ENCODE data around the gene RAB11FIP2.
A peak's percentile ranks its signal among the peaks of the same experiment; 100 is the strongest.

Gene RAB11FIP2

DNA sequence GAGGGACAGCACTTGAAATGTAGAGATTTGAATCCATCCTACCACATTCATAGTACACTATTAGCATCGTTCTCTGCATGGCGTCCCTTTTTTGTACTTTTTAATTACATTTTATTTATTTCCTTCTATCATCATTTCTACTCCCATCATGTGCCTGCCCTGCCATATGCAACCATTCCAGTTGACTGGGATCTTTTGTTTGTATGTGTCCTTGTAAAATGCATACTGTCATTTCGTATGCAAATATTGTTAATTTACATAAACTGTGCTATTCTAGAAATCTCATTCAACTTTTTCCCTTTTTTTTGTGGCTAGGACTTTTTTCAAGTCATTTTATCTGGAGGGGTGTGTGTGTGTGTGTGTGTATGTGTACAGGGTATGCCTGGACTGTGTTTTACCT, 57.9 kb downstream of the RAB11FIP2 start:
- DNase-seq (ENCODE audit: low read depth), result no peak
- TF ChIP-seq, protein P1, sequence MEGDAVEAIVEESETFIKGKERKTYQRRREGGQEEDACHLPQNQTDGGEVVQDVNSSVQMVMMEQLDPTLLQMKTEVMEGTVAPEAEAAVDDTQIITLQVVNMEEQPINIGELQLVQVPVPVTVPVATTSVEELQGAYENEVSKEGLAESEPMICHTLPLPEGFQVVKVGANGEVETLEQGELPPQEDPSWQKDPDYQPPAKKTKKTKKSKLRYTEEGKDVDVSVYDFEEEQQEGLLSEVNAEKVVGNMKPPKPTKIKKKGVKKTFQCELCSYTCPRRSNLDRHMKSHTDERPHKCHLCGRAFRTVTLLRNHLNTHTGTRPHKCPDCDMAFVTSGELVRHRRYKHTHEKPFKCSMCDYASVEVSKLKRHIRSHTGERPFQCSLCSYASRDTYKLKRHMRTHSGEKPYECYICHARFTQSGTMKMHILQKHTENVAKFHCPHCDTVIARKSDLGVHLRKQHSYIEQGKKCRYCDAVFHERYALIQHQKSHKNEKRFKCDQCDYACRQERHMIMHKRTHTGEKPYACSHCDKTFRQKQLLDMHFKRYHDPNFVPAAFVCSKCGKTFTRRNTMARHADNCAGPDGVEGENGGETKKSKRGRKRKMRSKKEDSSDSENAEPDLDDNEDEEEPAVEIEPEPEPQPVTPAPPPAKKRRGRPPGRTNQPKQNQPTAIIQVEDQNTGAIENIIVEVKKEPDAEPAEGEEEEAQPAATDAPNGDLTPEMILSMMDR (conservative IDR thresholded peaks at IDR 0.05; ENCODE audit: low read depth, low read length), result no peak
- H3K4me3 ChIP-seq (ENCODE audit: low read length), result no peak overlapping the region

DNA sequence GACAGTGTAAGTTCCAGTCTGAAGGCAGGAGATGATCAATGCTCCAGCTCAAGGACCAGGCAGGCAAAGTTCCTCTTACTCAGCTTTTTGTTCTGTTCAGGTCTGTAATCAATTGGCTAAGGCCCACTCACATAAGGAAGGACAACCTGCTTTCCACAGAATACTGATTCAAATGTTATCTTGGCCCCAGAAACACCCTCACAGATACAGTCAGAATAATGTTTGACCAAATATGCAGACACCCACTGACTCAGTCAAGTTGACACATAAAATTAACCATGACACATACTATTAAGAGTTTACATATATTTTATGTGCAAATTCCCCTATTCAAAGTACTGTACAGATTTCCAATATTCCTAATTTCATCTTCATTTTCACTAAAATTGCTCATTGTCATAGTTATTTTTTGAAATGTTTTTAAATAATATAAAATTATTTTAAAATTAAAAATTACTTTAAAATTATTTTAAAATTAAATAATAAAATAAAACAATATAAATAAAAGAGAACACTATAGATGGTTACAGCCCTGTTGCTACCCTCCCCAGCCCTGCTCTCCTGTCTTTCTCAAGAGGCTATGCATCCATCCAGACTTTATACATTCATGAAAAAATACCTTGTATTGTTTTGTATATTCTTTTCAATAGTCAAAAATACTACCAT, 59.4 kb downstream of the RAB11FIP2 start:
- DNase-seq (ENCODE audit: low read depth), result no peak
- no peak overlapping the region for H3K4me3 ChIP-seq (ENCODE audit: low read length)
- TF ChIP-seq, protein P1 (conservative IDR thresholded peaks at IDR 0.05; ENCODE audit: low read depth, low read length), result no peak

DNA sequence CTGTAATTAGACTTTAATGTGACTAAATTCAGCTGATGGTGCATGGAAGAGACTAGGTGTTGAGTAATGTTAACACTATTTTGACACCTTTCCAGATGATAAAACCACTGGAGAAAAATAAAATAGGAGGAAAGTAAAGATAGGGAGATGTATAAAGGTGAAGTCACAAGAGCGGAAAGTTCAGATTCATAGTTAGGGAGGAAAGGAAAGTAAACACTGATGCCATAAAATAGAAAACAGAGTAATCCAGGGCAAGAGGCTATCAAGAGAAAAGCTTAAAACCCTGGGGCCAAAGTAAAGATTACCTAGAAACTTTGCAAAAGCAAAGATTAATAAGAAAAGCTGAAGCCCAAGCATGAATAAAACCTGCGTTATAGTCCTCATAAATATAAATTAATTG, 62.8 kb downstream of the RAB11FIP2 start:
- TF ChIP-seq, protein P1 (conservative IDR thresholded peaks at IDR 0.05; ENCODE audit: low read depth, low read length), result no peak
- no peak for DNase-seq (ENCODE audit: low read depth)
- no peak overlapping the region for H3K4me3 ChIP-seq (ENCODE audit: low read length)

DNA sequence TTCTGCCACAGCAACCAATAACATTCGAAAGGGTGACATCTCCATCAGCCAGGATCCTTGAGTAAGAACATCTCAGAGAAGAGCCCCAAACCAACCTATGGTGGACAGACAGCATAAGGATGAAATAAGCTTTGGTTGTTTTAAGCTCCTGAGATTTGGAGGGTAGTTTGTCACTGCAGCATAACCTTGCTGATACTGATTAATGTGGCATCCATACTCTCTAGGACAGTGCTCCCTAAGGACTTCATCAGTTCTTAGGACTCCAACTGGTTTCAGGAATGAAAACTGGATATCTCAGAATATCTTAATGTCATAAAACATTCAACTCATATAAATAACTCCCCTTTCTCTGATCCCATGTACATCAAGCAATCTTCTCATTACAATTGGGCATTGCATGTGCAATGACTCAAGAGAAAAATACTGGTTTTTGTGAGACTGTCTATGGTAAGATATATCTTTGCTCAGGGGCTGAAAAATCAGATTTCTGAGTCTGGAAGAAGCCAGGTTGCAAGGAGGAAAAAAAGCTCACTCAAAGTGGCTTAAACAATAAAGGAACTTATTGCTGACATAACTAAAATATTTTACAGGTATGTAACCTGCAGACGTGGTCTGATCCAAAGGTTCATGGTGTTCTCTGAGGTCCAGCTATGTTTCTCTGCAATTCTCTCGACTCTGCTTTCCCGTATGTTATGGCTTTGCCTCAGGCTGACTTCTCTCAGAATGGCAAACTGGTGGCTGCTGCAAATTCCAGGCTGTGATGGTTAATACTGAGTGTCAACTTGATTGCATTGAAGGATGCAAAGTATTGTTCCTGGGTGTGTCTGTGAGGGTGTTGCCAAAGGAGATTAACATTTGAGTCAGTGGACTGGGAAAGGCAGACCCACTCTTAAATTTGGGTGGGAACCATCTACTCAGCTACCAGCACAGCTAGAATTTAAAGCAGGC, 65.7 kb downstream of the RAB11FIP2 start:
- no peak for DNase-seq (ENCODE audit: low read depth)
- no peak overlapping the region for H3K4me3 ChIP-seq (ENCODE audit: low read length)
- TF ChIP-seq, protein P1 (conservative IDR thresholded peaks at IDR 0.05; ENCODE audit: low read depth, low read length), result no peak

DNA sequence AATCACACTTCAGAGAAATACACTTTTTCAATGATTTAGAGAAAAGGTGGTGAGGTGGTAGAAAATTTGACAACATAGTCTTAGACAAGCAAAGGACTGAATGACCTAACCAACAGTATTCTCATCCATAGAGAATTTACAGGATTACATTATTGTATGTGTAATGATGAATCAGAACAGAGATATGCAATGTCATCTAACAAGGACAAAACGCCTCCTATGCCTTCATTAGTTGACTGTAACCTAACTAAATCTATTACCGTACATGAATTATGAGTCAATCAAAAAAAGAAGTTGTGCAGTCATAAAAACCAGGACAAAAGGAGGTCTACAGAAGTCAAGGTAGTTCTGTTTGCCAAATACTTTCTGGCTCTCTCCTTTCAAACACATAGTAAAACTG, 66.5 kb downstream of the RAB11FIP2 start:
- H3K4me3 ChIP-seq (ENCODE audit: low read length), result no peak overlapping the region
- peak; percentile 28 for DNase-seq (ENCODE audit: low read depth)
- TF ChIP-seq, protein P1 (conservative IDR thresholded peaks at IDR 0.05; ENCODE audit: low read depth, low read length), result no peak

DNA sequence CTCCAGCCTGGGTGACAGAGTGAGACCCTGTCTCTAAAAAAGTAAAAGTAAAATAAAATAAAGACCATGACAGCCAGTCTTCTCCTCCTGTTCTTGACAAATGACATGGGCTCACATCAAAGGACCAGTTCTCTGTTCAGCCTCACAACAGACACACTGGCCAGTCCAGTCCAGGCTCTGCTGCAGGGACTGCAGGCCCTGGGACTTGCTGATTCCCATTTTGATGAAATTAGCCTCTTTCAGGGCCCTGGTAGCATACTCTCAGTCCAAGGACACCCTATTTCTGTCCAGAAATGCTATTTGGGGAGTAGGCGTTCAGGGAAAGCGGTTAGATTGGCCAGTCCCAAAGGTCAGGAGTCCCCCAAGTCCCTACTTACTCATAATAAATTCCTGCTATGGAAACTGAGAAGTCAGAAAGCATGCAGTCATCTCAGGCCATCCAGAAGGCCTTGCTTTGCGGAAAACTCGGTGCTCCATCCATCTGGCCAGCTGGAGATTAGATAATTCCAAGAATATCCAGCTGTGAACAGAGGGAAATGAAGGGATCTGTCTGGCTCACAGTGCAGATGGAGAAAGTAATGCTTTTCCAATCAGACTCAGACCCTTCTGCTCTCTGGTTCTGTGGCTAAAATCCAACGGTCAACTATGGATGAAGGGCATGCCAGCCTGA, 74.4 kb downstream of the RAB11FIP2 start:
- TF ChIP-seq, protein P1 (conservative IDR thresholded peaks at IDR 0.05; ENCODE audit: low read depth, low read length), result no peak
- no peak for DNase-seq (ENCODE audit: low read depth)
- no peak overlapping the region for H3K4me3 ChIP-seq (ENCODE audit: low read length)
